Hepatocyte (in vitro differentiated cells): ENCODE data around the gene CDC42EP1. TPM values are rescaled to one million over a fixed set of nuclear protein-coding genes. Genes with fewer than 3 reads are reported as not detected.
A peak's percentile ranks its signal among the peaks of the same experiment; 100 is the strongest.

Source experiments
- DNase-seq: peaks from one replicate; pipeline ENCODE4 v3.0.0-alpha.2; 2016; ENCODE audit warnings: low spot score
- H2AFZ ChIP-seq: fragments of 200-600 bp; sonication (generic); 2 replicates; pipeline ENCODE4 v1.6.0; 2016; ENCODE audit warnings: antibody characterized with exemption, mild to moderate bottlenecking
- H3K27ac ChIP-seq: fragments of 200-600 bp; sonication (generic); 2 replicates; pipeline ENCODE4 v1.5.1; 2016; ENCODE audit warnings: mild to moderate bottlenecking
- H3K27me3 ChIP-seq: fragments of 200-600 bp; sonication (generic); 2 replicates; pipeline ENCODE4 v1.6.1; 2016
- H3K36me3 ChIP-seq: fragments of 200-600 bp; sonication (generic); replicated peaks from 2 replicates; pipeline ENCODE4 v1.5.1; 2016; ENCODE audit warnings: low read depth; ENCODE audit not compliant: insufficient read depth
- H3K4me1 ChIP-seq: fragments of 200-600 bp; sonication (generic); 2 replicates; pipeline ENCODE4 v1.5.1; 2016; ENCODE audit warnings: mild to moderate bottlenecking, moderate library complexity; ENCODE audit not compliant: insufficient read depth
- H3K4me2 ChIP-seq: fragments of 200-600 bp; sonication (generic); 2 replicates; pipeline ENCODE4 v1.6.0; 2016
- H3K4me3 ChIP-seq: fragments of 200-600 bp; sonication (generic); 2 replicates; pipeline ENCODE4 v1.5.1; 2016; ENCODE audit warnings: mild to moderate bottlenecking
- H3K79me2 ChIP-seq: fragments of 200-600 bp; sonication (generic); 2 replicates; pipeline ENCODE4 v1.6.0; 2017; ENCODE audit warnings: mild to moderate bottlenecking
- H3K9me2 ChIP-seq: fragments of 200-600 bp; sonication (generic); replicated peaks from 2 replicates; pipeline ENCODE4 v1.6.0; 2017; ENCODE audit warnings: mild to moderate bottlenecking; ENCODE audit not compliant: insufficient read depth
- H3K9me3 ChIP-seq: fragments of 200-600 bp; sonication (generic); 2 replicates; pipeline ENCODE4 v1.5.1; 2016; ENCODE audit warnings: low read depth, mild to moderate bottlenecking
- H4K20me1 ChIP-seq: fragments of 200-600 bp; sonication (generic); 2 replicates; pipeline ENCODE4 v1.6.0; 2016; ENCODE audit warnings: mild to moderate bottlenecking; ENCODE audit not compliant: insufficient read depth, poor library complexity, severe bottlenecking
- EZH2 ChIP-seq: fragments of 200-600 bp; sonication (generic); IDR thresholded peaks from 2 replicates; pipeline ENCODE4 v1.6.1; 2016; ENCODE audit warnings: antibody characterized with exemption, mild to moderate bottlenecking, borderline replicate concordance
- EZH2phosphoT487 ChIP-seq: fragments of 200-600 bp; sonication (generic); IDR thresholded peaks from one replicate; pipeline ENCODE4 v1.6.1; 2018; ENCODE audit warnings: antibody characterized with exemption, mild to moderate bottlenecking, low read depth, moderate library complexity; ENCODE audit not compliant: unreplicated experiment, severe bottlenecking
- WGBS: methylation state at CpG from one replicate; pipeline ENCODE4 v1.1.6; 2016; ENCODE audit warnings: low lambda C conversion rate; ENCODE audit errors: missing lambda C conversion rate; 5-methylcytosine and 5-hydroxymethylcytosine counted together
- polyA plus RNA-seq: library from polyadenylated mRNA; unstranded; fragments of >200 nt; fragmentation: Nextera tagmentation; extraction: Ambion mirVana; gene quantifications from 2 replicates; pipeline ENCODE4 v1.2.1, GENCODE V29; 2016
- total RNA-seq: library from RNA; depleted of rRNA; stranded (reverse); fragments of >200 nt; gene quantifications from 2 replicates; pipeline ENCODE4 v1.2.3, GENCODE V29; 2014
- TF ChIP-seq, protein P1 (sequence below): fragments of 200-600 bp; sonication (generic); IDR thresholded peaks from 2 replicates; pipeline ENCODE4 v1.5.1; 2016; ENCODE audit warnings: antibody characterized with exemption, mild to moderate bottlenecking; ENCODE audit not compliant: poor library complexity

The CDC42EP1 gene
- total and polyA plus RNA-seq, 2 experiments from 2014 or later, result 34.6 to 149 TPM

DNA sequence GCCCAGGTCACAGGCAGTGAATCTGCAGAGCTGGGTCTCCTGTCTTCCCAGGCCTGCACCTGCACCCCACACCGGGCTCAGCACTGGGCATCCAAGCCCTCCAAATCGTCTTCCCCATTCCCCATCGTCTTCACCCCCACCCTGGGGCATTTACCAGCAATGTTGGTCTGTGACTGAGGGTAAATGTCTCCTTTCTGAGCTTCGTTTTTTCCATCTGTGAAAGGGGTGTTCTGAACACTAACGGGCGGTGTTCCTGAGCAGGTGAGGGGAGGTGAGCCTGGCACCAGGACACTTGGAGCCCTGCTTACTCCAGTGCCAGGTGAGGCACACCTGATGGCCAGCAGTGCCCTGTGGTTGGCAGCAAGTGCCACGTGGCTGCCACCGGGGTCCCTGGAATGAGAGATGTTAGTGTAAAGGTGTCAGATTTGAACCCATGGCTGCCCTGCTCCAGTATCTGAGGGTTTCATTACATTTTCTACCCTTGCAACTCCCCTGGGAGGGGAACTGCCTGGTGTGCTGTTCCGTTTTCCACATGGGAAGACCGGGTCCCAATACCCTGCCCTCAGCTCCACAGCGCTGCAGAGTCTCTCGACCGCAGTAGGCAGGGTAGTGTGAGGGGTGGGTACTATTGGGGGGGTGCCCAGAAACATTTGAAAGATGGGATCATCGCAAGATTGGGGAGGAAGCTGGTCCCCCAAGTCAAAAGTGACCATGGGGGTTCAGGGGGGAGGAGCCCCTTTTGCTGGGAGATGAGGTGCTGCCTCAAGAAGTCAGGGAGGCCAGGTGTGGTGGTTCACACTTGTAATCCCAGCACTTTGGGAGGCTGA is 2.0 kb downstream of the CDC42EP1 start:
- Histone ChIP-seq H2AFZ (no peak overlapping the region), H3K9me2 (no peaks in the 10 kb centered on the region), H3K4me1 (peaks cover 39% of the 10 kb centered on the region), H3K4me2 (peak overlapping the region; percentile 97), H4K20me1 (peaks cover 27% of the 10 kb centered on the region), H3K79me2 (peaks cover 58% of the 10 kb centered on the region), H3K27me3 (no peaks in the 10 kb centered on the region), H3K36me3 (no peaks in the 10 kb centered on the region), H3K9me3 (no peaks in the 10 kb centered on the region), H3K4me3 (no peak overlapping the region), H3K27ac (peak overlapping the region; percentile 79)
- WGBS, result 86% methylated on average over 14 of the region's 14 CpGs
- TF ChIP-seq, protein P1, sequence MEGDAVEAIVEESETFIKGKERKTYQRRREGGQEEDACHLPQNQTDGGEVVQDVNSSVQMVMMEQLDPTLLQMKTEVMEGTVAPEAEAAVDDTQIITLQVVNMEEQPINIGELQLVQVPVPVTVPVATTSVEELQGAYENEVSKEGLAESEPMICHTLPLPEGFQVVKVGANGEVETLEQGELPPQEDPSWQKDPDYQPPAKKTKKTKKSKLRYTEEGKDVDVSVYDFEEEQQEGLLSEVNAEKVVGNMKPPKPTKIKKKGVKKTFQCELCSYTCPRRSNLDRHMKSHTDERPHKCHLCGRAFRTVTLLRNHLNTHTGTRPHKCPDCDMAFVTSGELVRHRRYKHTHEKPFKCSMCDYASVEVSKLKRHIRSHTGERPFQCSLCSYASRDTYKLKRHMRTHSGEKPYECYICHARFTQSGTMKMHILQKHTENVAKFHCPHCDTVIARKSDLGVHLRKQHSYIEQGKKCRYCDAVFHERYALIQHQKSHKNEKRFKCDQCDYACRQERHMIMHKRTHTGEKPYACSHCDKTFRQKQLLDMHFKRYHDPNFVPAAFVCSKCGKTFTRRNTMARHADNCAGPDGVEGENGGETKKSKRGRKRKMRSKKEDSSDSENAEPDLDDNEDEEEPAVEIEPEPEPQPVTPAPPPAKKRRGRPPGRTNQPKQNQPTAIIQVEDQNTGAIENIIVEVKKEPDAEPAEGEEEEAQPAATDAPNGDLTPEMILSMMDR, result no peak
- TF ChIP-seq EZH2 (no peak), EZH2phosphoT487 (no peak)
- DNase-seq, result no peak

- Histone ChIP-seq H3K27me3 (no peaks in the 10 kb centered on the region), H3K27ac (peak overlapping the region; percentile 79), H3K36me3 (no peaks in the 10 kb centered on the region), H3K9me3 (no peaks in the 10 kb centered on the region), H2AFZ (no peak overlapping the region), H4K20me1 (peaks cover 33% of the 10 kb centered on the region), H3K4me2 (peak overlapping the region; percentile 97), H3K79me2 (peaks cover 64% of the 10 kb centered on the region), H3K9me2 (no peaks in the 10 kb centered on the region), H3K4me1 (peaks cover 35% of the 10 kb centered on the region), H3K4me3 (no peak overlapping the region)
- DNase-seq, result peak; percentile 90
- 45% methylated on average over 14 of the region's 14 CpGs for WGBS
- TF ChIP-seq, protein P1, result no peak
- TF ChIP-seq EZH2, result no peak
- TF ChIP-seq EZH2phosphoT487, result no peak
Measured at GRCh38 chr22:37563153-37564081, 3.1 kb downstream of the CDC42EP1 start.

GRCh38 chr22:37564111-37564711 is 3.9 kb downstream of the CDC42EP1 start:
- DNase-seq, result no peak
- H3K36me3 ChIP-seq, result no peaks in the 10 kb centered on the region

More at GRCh38 chr22:37564111-37564711, 3.9 kb downstream of the CDC42EP1 start:
- Histone ChIP-seq H3K27ac (peak overlapping the region; percentile 79), H3K27me3 (no peaks in the 10 kb centered on the region), H2AFZ (no peak overlapping the region), H3K79me2 (peaks cover 64% of the 10 kb centered on the region), H3K4me2 (peak overlapping the region; percentile 97), H3K9me3 (no peaks in the 10 kb centered on the region), H4K20me1 (peaks cover 33% of the 10 kb centered on the region), H3K4me1 (peaks cover 43% of the 10 kb centered on the region), H3K4me3 (no peak overlapping the region), H3K9me2 (no peaks in the 10 kb centered on the region)
- 76% methylated on average over 7 of the region's 7 CpGs for WGBS
- no peak for TF ChIP-seq EZH2
- TF ChIP-seq, protein P1, result peak; percentile 16
